K562 (cell line): ENCODE measurements around the gene DYNLT4. TPM values are rescaled to one million over a fixed set of nuclear protein-coding genes. Genes with fewer than 3 reads are reported as not detected.

Experiments
- ARHGAP35 ChIP-seq: fragments of 450-650 bp; IDR thresholded peaks from 2 replicates; pipeline ENCODE4 v1.6.1; 2018; ENCODE audit not compliant: partially characterized antibody
- CBX3 ChIP-seq, 2 experiments: IDR thresholded peaks; 1 replicate in 1 of 2; 2 replicates in 1 of 2; pipeline ENCODE4 v1.6.1; 2012; ENCODE audit warnings: inconsistent platforms in 2 of 2, low read length in 2 of 2, borderline replicate concordance in 1 of 2, control low read depth in 1 of 2
- FOXJ2 ChIP-seq: fragments of 200-800 bp; sonication (Bioruptor generic); IDR thresholded peaks from 2 replicates; pipeline ENCODE4 v1.6.1; 2016; ENCODE audit warnings: missing genetic modification characterization, missing compliant biosample characterization
- FOXJ3 ChIP-seq: sonication (generic); formaldehyde crosslinking; IDR thresholded peaks from 2 replicates; pipeline ENCODE4 v1.4.0; 2020; ENCODE audit warnings: mild to moderate bottlenecking, missing genetic modification reagents
- FOXP1 ChIP-seq: sonication (generic); formaldehyde crosslinking; IDR thresholded peaks from 2 replicates; pipeline ENCODE4 v1.8.0; 2022; ENCODE audit warnings: mild to moderate bottlenecking, missing genetic modification reagents
- FUS ChIP-seq: fragments of 200-400 bp; formaldehyde crosslinking; optimal IDR thresholded peaks from 2 replicates; pipeline ENCODE3; 2017; ENCODE audit warnings: low read depth, low read length
- KLF16 ChIP-seq: IDR thresholded peaks from 2 replicates; pipeline ENCODE4 v1.6.1; 2016; ENCODE audit warnings: antibody characterized with exemption
- NFIX ChIP-seq: fragments of 250-450 bp; sonication (Bioruptor Pico); IDR thresholded peaks from 2 replicates; pipeline ENCODE4 v1.4.0; 2020; ENCODE audit warnings: low read depth, mild to moderate bottlenecking, moderate library complexity
- PTRF ChIP-seq: fragments of 450-650 bp; IDR thresholded peaks from 2 replicates; pipeline ENCODE4 v1.6.1; 2016; ENCODE audit warnings: mild to moderate bottlenecking, missing genetic modification characterization, missing compliant biosample characterization
- SMARCB1 ChIP-seq: IDR thresholded peaks from 2 replicates; pipeline ENCODE4 v1.6.1; 2011; ENCODE audit warnings: improper control_type of control experiment, low read depth; ENCODE audit not compliant: insufficient read length
- SNIP1 ChIP-seq: fragments of 450-650 bp; IDR thresholded peaks from 2 replicates; pipeline ENCODE4 v1.7.1; 2017; ENCODE audit warnings: low read depth, mild to moderate bottlenecking
- TCF7 ChIP-seq: sonication (generic); IDR thresholded peaks from 2 replicates; pipeline ENCODE4 v1.6.1; 2016; ENCODE audit warnings: antibody characterized with exemption, borderline replicate concordance
- U2AF1 ChIP-seq: fragments of 200-400 bp; formaldehyde crosslinking; optimal IDR thresholded peaks from 2 replicates; pipeline ENCODE3; 2017; ENCODE audit warnings: mild to moderate bottlenecking, low read depth, low read length, moderate library complexity
- ZNF121 ChIP-seq: sonication (generic); formaldehyde crosslinking; conservative IDR thresholded peaks from 2 replicates; pipeline ENCODE4 v1.8.0; 2022; ENCODE audit warnings: missing genetic modification reagents
- ZNF133 ChIP-seq: fragments of 250-450 bp; sonication (Bioruptor Pico); IDR thresholded peaks from 2 replicates; pipeline ENCODE4 v1.4.0; 2020; ENCODE audit warnings: mild to moderate bottlenecking
- ZNF324 ChIP-seq: fragments of 250-450 bp; sonication (Bioruptor Pico); IDR thresholded peaks from 2 replicates; pipeline ENCODE4 v1.4.0; 2020; ENCODE audit warnings: mild to moderate bottlenecking
- ZNF551 ChIP-seq: fragments of 250-450 bp; sonication (Bioruptor Pico); IDR thresholded peaks from 2 replicates; pipeline ENCODE4 v1.5.0; 2021; ENCODE audit warnings: mild to moderate bottlenecking, moderate library complexity
- ZNF780A ChIP-seq: fragments of 250-450 bp; sonication (Bioruptor Pico); IDR thresholded peaks from 2 replicates; pipeline ENCODE4 v1.5.0; 2021; ENCODE audit warnings: mild to moderate bottlenecking
- ZNF79 ChIP-seq: fragments of 250-450 bp; sonication (Bioruptor Pico); IDR thresholded peaks from 2 replicates; pipeline ENCODE4 v1.4.0; 2020; ENCODE audit warnings: low read depth, mild to moderate bottlenecking, moderate library complexity
- polyA plus RNA-seq, 8 experiments: library from polyadenylated mRNA; depleted of rRNA in 4 of 8; stranded (reverse) in 5 of 8; unstranded in 3 of 8; fragments of >200 nt; fragmentation: Nextera tagmentation in 2 of 8; fragmentation: Illumina TruSeq in 1 of 8; extraction: Ambion mirVana in 2 of 8; extraction: Trizol in 1 of 8; gene quantifications; 2 replicates each; pipeline versions ENCODE4 v1.2.1 to v1.2.3, GENCODE V29; 2011 to 2014; ENCODE audit warnings: inconsistent platforms in 1 of 8, missing spikeins in 1 of 8
- total RNA-seq, 7 experiments: library from RNA; depleted of rRNA in 6 of 7; stranded (reverse); fragments of >200 nt in 6 of 7; fragmentation: Illumina TruSeq in 2 of 7; extraction: Trizol in 2 of 7; gene quantifications; 2 replicates each; pipeline versions ENCODE4 v1.2.1 to v1.2.3, GENCODE V29; 2011 to 2021; ENCODE audit warnings: low replicate concordance in 1 of 7
- TF ChIP-seq, protein P1 (sequence below), 2 experiments: fragments of 450-650 bp in 1 of 2; sonication (generic) in 1 of 2; formaldehyde crosslinking in 1 of 2; IDR thresholded peaks; 2 replicates each; pipeline versions ENCODE4 v1.7.1 to v1.9.0; 2016 to 2022; ENCODE audit warnings: inconsistent platforms in 1 of 2, mild to moderate bottlenecking in 1 of 2, missing genetic modification reagents in 1 of 2
- TF ChIP-seq, protein P2 (sequence below): fragments of 250-450 bp; sonication (Bioruptor Pico); IDR thresholded peaks from 2 replicates; pipeline ENCODE4 v1.8.0; 2021; ENCODE audit warnings: moderate library complexity, mild to moderate bottlenecking, inconsistent platforms

DYNLT4 gene
- total and polyA plus RNA-seq, 9 of the 15 experiments (the other 6 are each of a cell fraction or from before 2014, with no cell fraction given): 0.29 to 0.73 TPM; not detected in 7

DNA sequence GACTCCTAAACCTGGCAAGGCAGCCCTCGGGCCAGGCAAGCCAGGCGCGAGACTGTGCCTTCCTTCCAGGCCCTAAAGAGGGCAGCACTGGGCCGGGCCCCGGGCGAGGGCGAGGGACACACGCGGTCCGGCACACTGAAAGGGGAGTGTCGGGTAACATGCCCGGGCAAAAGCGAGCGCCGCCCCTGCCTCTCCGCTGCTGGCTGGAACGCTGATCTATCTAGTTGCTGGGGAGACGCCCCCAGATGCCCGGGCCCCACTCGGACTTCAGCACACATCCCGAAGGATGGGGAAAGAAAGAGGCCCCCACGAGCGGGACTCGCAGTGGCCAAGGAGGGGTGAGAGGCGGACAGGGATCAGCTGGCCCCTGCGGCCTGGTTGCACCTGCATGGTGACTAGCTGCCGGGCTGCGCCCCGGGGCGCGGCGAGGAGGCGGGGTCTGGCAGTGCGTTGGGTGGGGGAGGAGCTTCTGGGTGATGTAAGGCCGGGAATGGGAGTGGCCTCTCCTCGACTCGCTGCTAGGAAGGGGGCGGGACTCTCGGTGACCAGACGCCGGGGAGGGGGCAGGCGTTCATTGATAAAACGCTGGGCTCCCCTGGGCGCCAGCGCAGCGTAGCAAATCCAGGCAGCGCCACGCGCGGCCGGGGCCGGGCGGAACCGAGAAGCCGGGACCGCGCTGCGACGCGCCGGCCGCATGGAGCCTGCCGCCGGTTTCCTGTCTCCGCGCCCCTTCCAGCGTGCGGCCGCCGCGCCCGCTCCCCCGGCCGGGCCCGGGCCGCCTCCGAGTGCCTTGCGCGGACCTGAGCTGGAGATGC, 7.2 kb downstream of the DYNLT4 start, which contains the start of gene PLK3 (continued):
- TF ChIP-seq FOXJ3 (CRISPR knock-in tag): no peak
- no peak; the same call in 1 of the 2 replicates for TF ChIP-seq FOXJ2 (tag)
- TF ChIP-seq ZNF324: no peak
- TF ChIP-seq ZNF551: no peak
- TF ChIP-seq U2AF1: no peak
- TF ChIP-seq ZNF780A (CRISPR knock-in tag): no peak
- TF ChIP-seq ZNF121 (CRISPR knock-in tag): no peak
- TF ChIP-seq, protein P1, sequence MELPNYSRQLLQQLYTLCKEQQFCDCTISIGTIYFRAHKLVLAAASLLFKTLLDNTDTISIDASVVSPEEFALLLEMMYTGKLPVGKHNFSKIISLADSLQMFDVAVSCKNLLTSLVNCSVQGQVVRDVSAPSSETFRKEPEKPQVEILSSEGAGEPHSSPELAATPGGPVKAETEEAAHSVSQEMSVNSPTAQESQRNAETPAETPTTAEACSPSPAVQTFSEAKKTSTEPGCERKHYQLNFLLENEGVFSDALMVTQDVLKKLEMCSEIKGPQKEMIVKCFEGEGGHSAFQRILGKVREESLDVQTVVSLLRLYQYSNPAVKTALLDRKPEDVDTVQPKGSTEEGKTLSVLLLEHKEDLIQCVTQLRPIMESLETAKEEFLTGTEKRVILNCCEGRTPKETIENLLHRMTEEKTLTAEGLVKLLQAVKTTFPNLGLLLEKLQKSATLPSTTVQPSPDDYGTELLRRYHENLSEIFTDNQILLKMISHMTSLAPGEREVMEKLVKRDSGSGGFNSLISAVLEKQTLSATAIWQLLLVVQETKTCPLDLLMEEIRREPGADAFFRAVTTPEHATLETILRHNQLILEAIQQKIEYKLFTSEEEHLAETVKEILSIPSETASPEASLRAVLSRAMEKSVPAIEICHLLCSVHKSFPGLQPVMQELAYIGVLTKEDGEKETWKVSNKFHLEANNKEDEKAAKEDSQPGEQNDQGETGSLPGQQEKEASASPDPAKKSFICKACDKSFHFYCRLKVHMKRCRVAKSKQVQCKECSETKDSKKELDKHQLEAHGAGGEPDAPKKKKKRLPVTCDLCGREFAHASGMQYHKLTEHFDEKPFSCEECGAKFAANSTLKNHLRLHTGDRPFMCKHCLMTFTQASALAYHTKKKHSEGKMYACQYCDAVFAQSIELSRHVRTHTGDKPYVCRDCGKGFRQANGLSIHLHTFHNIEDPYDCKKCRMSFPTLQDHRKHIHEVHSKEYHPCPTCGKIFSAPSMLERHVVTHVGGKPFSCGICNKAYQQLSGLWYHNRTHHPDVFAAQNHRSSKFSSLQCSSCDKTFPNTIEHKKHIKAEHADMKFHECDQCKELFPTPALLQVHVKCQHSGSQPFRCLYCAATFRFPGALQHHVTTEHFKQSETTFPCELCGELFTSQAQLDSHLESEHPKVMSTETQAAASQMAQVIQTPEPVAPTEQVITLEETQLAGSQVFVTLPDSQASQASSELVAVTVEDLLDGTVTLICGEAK (IDR thresholded peaks at IDR 0.05): no peak
- TF ChIP-seq, protein P1 (CRISPR knock-in tag; IDR thresholded peaks at IDR 0.05): no peak
- peak; percentile 70 for TF ChIP-seq KLF16
- TF ChIP-seq ARHGAP35: no peak
- no peak for TF ChIP-seq CBX3 (IDR thresholded peaks at IDR 0.05; ENCODE audit: borderline replicate concordance in 1 of 2, low read length in 2 of 2)
- no peak for TF ChIP-seq ZNF133
- peak; percentile 82 for TF ChIP-seq FUS
- 0 out of 2 replicates have a peak, but pooled peaks have one; percentile 49 for TF ChIP-seq ZNF79
- TF ChIP-seq NFIX (CRISPR knock-in tag): no peak
- peak; percentile 62 for TF ChIP-seq SMARCB1
- peak; percentile 49; the same call in 1 of the 2 replicates for TF ChIP-seq TCF7
- TF ChIP-seq SNIP1: no peak
- peak; percentile 80 for TF ChIP-seq FOXP1
- TF ChIP-seq, protein P2, sequence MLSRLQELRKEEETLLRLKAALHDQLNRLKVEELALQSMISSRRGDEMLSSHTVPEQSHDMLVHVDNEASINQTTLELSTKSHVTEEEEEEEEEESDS: no peak
- TF ChIP-seq PTRF (tag): no peak
